Activated CD8-positive, alpha-beta memory T cell treated with anti-CD3 and anti-CD28 coated beads for 48 hours (primary cell): ENCODE results near the gene ABR.
"Not testable (repeated sequence)": the region's sequence is repeated elsewhere in the genome, so short reads cannot be mapped to it uniquely, and the experiment has no call there.

Source experiments
- DNase-seq, 3 experiments: peaks; one replicate each; pipeline ENCODE4 v3.0.0-alpha.2; 2020; ENCODE audit warnings: low read depth in 2 of 3, low spot score in 2 of 3

Gene ABR

GRCh38 chr17:1174263-1174880 lies 5.4 kb downstream of the ABR start:
- no peak for DNase-seq

GRCh38 chr17:1173432-1174262 lies 6.1 kb downstream of the ABR start:
- DNase-seq = no peak

GRCh38 chr17:1171953-1172352 lies 7.8 kb downstream of the ABR start:
- DNase-seq = no peak

- DNase-seq = no peak
Observed at GRCh38 chr17:1170739-1171138, 9.0 kb downstream of the ABR start.

- no peak for DNase-seq
Observed at GRCh38 chr17:1169929-1170312, 9.9 kb downstream of the ABR start.

- no peak for DNase-seq
Observed at GRCh38 chr17:1169221-1169928, 10.4 kb downstream of the ABR start.

GRCh38 chr17:1168533-1169220 lies 11.1 kb downstream of the ABR start:
- DNase-seq = no peak

- no peak for DNase-seq
Observed at GRCh38 chr17:1166276-1166675, 13.5 kb downstream of the ABR start.

GRCh38 chr17:1165836-1166235 lies 13.9 kb downstream of the ABR start:
- no peak for DNase-seq

GRCh38 chr17:1164935-1165556 lies 14.7 kb downstream of the ABR start:
- no peak for DNase-seq

- no peak for DNase-seq
Observed at GRCh38 chr17:1162116-1162855, 17.5 kb downstream of the ABR start.

GRCh38 chr17:1160591-1161390 lies 19.0 kb downstream of the ABR start:
- DNase-seq = no peak

GRCh38 chr17:1159431-1160180 lies 20.2 kb downstream of the ABR start:
- DNase-seq = no peak

GRCh38 chr17:1158879-1159278 lies 20.9 kb downstream of the ABR start:
- DNase-seq = no peak

GRCh38 chr17:1156864-1157263 lies 22.9 kb downstream of the ABR start:
- DNase-seq = no peak

GRCh38 chr17:1154704-1155103 lies 25.1 kb downstream of the ABR start:
- no peak for DNase-seq

- no peak for DNase-seq
Observed at GRCh38 chr17:1153795-1154546, 25.8 kb downstream of the ABR start.

- DNase-seq = not testable (repeated sequence)
Observed at GRCh38 chr17:1152582-1152981, 27.2 kb downstream of the ABR start.
